Measurements from ENCODE around the gene CHMP1A. TPM values are rescaled to one million over a fixed set of nuclear protein-coding genes. Genes with fewer than 3 reads are reported as not detected.

Gene CHMP1A
- total RNA-seq, 3 donors from 2014 or later: 104 to 163 (median 108) TPM

DNA sequence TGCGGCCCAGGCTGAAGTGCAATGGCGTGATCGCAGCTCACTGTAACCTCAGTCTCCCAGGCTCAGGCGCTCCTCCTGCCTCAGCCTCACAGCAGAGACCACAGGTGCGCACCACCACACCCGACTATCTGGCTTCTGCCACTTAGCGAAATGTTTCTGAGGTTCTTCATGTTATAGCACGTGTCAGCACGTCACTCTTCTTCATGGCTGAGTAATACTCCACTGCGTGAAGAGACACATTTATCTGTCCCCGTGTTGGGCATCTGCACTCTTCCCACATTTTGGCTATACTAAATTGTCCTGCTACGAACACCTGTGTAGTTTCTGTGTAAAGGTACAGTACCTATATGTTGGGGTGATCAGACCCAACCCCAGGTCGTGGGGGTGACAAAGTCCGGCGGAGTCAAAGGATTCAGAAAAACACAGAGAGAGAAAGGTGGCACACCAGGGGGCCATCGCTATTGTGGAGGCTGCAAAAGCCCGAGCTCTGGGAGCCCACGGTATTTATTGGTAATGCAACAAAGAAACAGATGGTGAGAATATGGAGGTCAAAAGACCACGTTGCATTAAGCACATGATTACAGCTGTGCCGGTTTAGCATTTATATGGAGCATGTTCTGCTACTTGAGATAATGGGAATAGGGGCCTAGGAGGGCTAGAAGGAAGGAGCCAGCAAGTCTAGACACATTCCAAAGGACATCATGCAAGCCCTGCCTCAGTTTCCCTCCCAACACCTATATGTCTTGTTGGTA lies 44.9 kb downstream of the CHMP1A start:
- TF ChIP-seq, protein P1, sequence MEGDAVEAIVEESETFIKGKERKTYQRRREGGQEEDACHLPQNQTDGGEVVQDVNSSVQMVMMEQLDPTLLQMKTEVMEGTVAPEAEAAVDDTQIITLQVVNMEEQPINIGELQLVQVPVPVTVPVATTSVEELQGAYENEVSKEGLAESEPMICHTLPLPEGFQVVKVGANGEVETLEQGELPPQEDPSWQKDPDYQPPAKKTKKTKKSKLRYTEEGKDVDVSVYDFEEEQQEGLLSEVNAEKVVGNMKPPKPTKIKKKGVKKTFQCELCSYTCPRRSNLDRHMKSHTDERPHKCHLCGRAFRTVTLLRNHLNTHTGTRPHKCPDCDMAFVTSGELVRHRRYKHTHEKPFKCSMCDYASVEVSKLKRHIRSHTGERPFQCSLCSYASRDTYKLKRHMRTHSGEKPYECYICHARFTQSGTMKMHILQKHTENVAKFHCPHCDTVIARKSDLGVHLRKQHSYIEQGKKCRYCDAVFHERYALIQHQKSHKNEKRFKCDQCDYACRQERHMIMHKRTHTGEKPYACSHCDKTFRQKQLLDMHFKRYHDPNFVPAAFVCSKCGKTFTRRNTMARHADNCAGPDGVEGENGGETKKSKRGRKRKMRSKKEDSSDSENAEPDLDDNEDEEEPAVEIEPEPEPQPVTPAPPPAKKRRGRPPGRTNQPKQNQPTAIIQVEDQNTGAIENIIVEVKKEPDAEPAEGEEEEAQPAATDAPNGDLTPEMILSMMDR (IDR thresholded peaks at IDR 0.05): no peak
- Histone ChIP-seq H3K9me3 (no peaks in the 10 kb centered on the region), H3K36me3 (ENCODE audit: low read depth) (no peaks in the 10 kb centered on the region), H3K4me1 (ENCODE audit: low read depth) (no peaks in the 10 kb centered on the region), H3K4me3 (no peak overlapping the region)
- DNase-seq: no peak
- intact Hi-C loops (cut with DNase I, micrococcal nuclease): no loop called here
- ATAC-seq: no peak

DNA sequence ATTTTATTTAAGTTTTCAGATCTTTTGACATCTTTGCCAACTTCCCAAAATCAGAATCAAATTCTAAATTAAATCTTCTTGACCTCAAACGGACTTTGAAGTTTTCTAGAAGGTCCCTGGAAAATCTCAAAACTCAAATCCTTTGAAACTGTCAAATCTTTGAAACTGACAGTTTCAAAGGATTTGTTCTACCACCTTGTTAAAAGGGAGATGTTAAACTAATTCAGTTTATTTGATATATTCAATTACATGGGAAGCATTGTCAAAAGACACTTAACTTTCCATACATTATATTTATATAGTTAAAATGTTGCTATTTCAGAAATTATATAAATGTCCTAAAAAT lies 47.4 kb downstream of the CHMP1A start:
- Histone ChIP-seq H3K9me3 (no peaks in the 10 kb centered on the region), H3K36me3 (ENCODE audit: low read depth) (no peaks in the 10 kb centered on the region), H3K4me1 (ENCODE audit: low read depth) (no peaks in the 10 kb centered on the region), H3K4me3 (no peak overlapping the region)
- TF ChIP-seq, protein P1 (IDR thresholded peaks at IDR 0.05): no peak
- intact Hi-C loops (cut with DNase I, micrococcal nuclease): no loop called here
- no peak for DNase-seq
- no peak for ATAC-seq

DNA sequence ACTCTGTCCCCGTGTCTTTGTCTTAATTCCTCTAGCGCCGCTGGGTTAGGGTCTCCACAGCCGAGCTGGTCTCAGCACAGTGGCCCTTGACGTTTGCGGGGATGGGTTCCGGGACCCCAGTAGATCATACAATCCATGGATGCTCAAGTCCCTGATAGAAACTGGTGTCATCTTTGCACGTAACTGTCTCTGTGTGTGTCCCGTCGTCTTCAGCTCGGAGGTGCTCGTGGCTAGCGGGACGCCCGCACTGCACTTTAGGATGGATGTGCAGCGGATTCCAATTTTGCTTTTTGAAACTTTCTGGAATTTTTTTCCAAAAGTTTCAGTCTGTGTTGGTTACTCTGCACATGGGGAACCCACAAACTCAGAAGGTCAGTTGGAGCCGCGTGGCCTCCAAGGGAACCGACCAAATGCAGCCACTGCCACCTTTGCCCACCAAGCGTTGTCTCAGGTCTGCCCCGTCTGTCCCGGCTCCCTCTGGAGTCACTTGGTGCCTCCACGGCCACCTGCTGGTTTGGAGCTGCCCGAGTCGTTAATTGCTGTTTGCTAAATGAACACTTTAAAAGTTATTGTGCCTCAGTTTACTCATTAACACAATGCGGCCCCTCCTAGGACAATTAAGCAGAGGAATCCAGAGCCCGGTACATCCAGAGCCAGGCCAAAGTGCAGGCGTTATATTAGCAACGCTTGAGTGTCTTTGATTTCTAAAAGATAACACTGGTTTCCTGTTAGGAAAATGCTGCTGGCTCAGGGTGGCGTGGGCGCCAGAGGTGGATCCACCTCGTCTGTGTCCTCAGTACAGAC lies 49.4 kb downstream of the CHMP1A start:
- TF ChIP-seq, protein P1 (IDR thresholded peaks at IDR 0.05): no peak
- intact Hi-C loops (cut with DNase I, micrococcal nuclease): no loop called here
- ATAC-seq (peak; percentile 47), DNase-seq (no peak)
- Histone ChIP-seq H3K36me3 (ENCODE audit: low read depth) (no peaks in the 10 kb centered on the region), H3K4me1 (ENCODE audit: low read depth) (no peaks in the 10 kb centered on the region), H3K9me3 (no peaks in the 10 kb centered on the region), H3K4me3 (no peak overlapping the region)

DNA sequence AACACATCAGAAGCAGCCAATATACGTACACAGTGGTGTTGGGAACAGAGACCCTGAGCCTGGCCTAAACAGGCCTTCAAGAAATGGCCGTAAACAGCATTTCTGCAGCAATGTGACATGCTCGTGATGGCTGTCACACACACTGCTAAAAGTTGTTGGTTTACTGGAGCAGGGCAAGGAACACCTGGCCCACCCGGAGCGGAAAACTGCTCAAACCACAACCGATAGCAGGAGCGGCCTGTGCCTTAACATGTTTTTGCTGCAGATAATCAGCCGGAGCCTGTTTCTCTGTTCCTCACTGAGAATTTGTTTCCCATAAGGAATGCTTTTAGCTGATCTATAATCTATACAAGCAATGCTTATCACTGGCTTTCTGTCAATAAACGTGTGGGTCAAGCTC lies 50.1 kb downstream of the CHMP1A start:
- Histone ChIP-seq H3K9me3 (no peaks in the 10 kb centered on the region), H3K4me1 (ENCODE audit: low read depth) (no peaks in the 10 kb centered on the region), H3K36me3 (ENCODE audit: low read depth) (no peaks in the 10 kb centered on the region), H3K4me3 (no peak overlapping the region)
- intact Hi-C loops (cut with DNase I, micrococcal nuclease): no loop called here
- DNase-seq (no peak), ATAC-seq (no peak)
- TF ChIP-seq, protein P1 (IDR thresholded peaks at IDR 0.05): no peak

DNA sequence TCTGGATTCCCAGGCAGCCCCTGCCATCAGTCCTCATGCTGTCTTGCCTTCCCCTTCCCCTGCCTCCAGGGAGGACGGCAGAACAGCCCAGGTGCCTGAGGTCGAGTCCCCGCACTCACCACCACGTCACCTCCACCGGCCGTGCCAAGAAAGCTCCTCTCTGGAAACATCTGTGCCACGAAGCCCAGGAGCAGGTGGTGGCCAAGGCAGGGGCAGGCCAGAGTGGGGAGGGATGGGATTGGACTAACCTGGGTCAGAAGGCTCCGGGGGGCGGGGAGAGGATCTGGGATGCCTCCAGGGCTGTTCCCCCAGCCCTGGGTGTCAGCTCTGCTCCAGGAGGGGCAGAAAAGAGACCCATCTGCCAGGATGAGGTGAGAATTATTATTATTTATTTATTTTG lies 51.5 kb downstream of the CHMP1A start:
- ATAC-seq (no peak), DNase-seq (no peak)
- intact Hi-C loops (cut with DNase I, micrococcal nuclease): no loop called here
- Histone ChIP-seq H3K36me3 (ENCODE audit: low read depth) (no peaks in the 10 kb centered on the region), H3K4me3 (no peak overlapping the region), H3K9me3 (no peaks in the 10 kb centered on the region), H3K4me1 (ENCODE audit: low read depth) (no peaks in the 10 kb centered on the region)
- TF ChIP-seq, protein P1 (IDR thresholded peaks at IDR 0.05): no peak
